HG02798 (cell line): Measurements from ENCODE around the gene CASZ1.

Experiments used
- ATAC-seq: cut with Tn5 transposase; IDR thresholded peaks from one replicate; pipeline ENCODE4 v1.9.1; 2021; ENCODE audit warnings: mild to moderate bottlenecking; ENCODE audit not compliant: unreplicated experiment, poor library complexity

The CASZ1 gene

GRCh38 chr1:10597492-10598388 is 198.7 kb downstream of the CASZ1 start:
- no peak for ATAC-seq

- ATAC-seq, result no peak
These were observed 199.7 kb downstream of the CASZ1 start for GRCh38 chr1:10596780-10597179.

- ATAC-seq, result peak; percentile 58
These were observed 201.7 kb downstream of the CASZ1 start for GRCh38 chr1:10594595-10595223.

DNA sequence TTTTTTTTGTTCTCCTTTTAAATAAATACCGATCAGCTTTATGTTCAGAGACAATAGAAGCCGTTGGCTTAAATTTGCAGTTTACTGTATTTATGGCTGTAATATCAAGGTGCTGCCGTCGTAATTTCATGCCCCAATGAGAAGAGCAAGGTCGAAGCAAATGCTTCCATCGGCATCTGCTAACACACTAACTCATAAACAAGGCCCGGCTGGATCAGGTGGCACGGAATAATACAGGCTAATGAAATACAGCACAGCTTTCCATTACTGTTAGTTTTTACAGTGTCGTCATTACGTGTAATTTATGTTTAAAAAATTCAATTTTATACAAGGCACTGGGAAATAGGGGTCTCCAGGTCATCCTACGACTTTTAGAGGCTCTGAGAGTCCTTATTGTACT is 202.7 kb downstream of the CASZ1 start:
- ATAC-seq, result no peak

DNA sequence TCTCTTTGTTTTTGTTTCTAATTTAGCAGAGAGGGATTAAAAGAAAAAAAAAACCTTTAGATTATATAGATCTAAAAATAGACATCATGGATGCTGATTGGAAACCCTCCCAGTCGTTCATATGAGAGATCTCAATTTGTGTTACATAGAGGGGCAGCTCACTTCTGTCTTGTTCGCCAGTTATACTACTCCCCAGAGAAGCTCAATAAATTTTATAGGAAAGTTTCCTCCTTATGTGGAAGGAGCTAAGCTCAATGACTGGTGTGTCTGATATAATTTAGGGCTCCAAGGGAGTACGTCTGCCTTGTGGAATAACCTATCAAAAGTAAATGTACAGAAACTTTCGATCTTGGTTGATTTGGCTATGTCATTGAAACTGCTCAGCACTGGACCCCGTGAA is 204.1 kb downstream of the CASZ1 start:
- no peak for ATAC-seq

- ATAC-seq, result no peak
These were observed 205.4 kb downstream of the CASZ1 start for GRCh38 chr1:10591010-10591409.

GRCh38 chr1:10589074-10589473 is 207.4 kb downstream of the CASZ1 start:
- no peak for ATAC-seq

GRCh38 chr1:10588640-10589039 is 207.8 kb downstream of the CASZ1 start:
- ATAC-seq, result no peak
